GM18498 (cell line): ENCODE measurements around the gene ESPNL.
A peak's percentile ranks its signal among the peaks of the same experiment; 100 is the strongest.

Experiments used
- ATAC-seq: cut with Tn5 transposase; IDR thresholded peaks from one replicate; pipeline ENCODE4 v1.9.1; 2021; ENCODE audit warnings: mild to moderate bottlenecking, moderate library complexity; ENCODE audit not compliant: unreplicated experiment

ESPNL gene

GRCh38 chr2:238097201-238097987 lies 2.7 kb upstream of the ESPNL start:
- ATAC-seq: no peak

GRCh38 chr2:238097988-238098871 lies 1.9 kb upstream of the ESPNL start:
- peak; percentile 81 for ATAC-seq

GRCh38 chr2:238098901-238099713 lies 1.0 kb upstream of the ESPNL start:
- ATAC-seq: peak; percentile 20

GRCh38 chr2:238099714-238100048 lies 459 bp upstream of the ESPNL start:
- ATAC-seq: no peak

GRCh38 chr2:238100821-238101771 lies 956 bp downstream of the ESPNL start:
- ATAC-seq: no peak

GRCh38 chr2:238101891-238102841 lies 2.0 kb downstream of the ESPNL start:
- no peak for ATAC-seq

GRCh38 chr2:238102865-238103264 lies 2.7 kb downstream of the ESPNL start:
- no peak for ATAC-seq

- no peak for ATAC-seq
Observed at GRCh38 chr2:238103465-238104225, 3.5 kb downstream of the ESPNL start.

- ATAC-seq: no peak
Observed at GRCh38 chr2:238104226-238104690, 4.1 kb downstream of the ESPNL start.

- ATAC-seq: no peak
Observed at GRCh38 chr2:238104691-238105371, 4.7 kb downstream of the ESPNL start.

- no peak for ATAC-seq
Observed at GRCh38 chr2:238105506-238106338, 5.6 kb downstream of the ESPNL start.

GRCh38 chr2:238106339-238106697 lies 6.2 kb downstream of the ESPNL start:
- ATAC-seq: no peak

- peak; percentile 8 for ATAC-seq
Observed at GRCh38 chr2:238106698-238107524, 6.8 kb downstream of the ESPNL start.

- peak; percentile 64 for ATAC-seq
Observed at GRCh38 chr2:238107525-238108422, 7.6 kb downstream of the ESPNL start.
